Measurements from ENCODE around the gene PRELID3B.

PRELID3B gene

DNA sequence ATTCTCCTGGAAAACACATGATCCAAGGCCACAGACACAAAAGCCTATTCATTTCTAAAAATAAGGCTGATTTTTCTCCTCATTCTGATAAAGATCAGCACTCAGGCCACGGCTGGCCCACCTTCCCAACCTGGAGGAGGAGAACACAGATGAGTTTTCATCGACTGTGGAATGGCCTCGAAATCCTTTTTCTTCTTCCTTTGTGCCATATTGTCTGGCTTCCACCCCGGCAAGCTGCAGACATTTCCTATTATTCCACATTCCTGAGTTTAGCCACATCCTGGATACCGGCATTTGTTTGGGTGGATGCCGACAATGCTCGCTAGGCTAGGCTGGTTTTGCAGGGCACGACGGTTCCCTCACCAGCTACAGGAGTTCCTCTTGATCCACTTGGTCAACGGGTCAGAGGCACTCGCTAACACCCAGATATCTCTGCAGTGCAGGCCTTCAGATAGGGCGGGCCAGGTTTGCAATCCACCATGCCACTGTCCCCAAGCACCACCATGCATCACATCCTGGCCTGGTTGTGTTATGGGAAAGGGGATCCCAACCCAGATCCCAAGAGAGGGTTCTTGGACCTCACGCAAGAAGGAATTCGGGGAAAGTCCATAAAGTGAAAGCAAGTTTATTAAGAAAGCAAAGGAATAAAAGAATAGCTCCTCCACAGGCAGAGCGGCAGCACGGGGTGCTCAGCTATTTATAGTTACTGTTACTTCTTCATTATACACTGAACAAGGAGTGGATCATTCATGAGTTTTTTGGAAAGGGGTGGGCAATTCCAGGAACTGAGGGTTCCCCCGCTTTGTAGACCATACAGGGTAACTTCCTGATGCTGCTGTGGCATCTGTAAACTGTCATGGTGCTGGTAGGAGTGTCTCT, 31.4 kb downstream of the PRELID3B start:
- H3K9ac ChIP-seq (ENCODE audit: low read length), result no peak overlapping the region
- H3K27me3 ChIP-seq (ENCODE audit: control insufficient read depth, insufficient read depth, low read length), result no peaks in the 10 kb centered on the region
- H3K4me3 ChIP-seq (ENCODE audit: low read length), result no peak overlapping the region
- H3K27ac ChIP-seq (ENCODE audit: low read depth, low read length), result no peak overlapping the region
- H3K36me3 ChIP-seq (ENCODE audit: control insufficient read depth, insufficient read depth, low read length), result no peaks in the 10 kb centered on the region
- H3K4me1 ChIP-seq (ENCODE audit: control insufficient read depth, insufficient read depth, low read length), result peaks cover 1% of the 10 kb centered on the region

DNA sequence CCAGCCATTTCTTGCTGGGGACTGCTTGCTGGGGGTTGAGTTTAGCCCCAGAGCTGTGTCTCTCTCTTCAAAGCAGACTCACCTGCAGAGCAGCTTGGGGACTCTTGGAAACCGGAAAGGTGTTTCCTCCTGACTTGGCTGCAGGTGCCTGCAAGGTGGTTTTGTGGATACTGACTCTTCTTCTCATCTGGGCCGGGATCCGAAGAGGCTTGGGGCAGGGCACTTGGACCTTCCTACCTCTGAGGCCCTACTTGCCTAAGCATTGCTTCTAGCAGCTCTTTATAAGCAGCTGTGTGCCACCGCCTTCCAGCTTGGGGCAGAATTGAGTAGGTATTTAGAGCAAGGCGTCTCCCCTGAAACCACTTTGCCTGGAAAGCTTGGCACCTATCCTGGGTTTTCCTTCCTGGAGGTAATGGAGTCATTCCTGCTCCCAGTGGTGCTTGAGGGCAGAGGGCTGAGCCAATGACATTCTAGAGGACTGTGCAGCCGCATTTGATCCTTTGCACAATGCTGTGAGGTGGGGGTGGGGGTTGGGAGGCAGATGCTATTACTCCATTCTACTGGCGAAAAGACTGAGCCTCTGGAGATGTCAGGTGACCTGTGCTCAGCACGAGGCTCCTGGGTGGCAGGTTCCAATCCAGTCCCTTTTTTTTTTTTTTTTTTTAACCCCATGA, 32.1 kb downstream of the PRELID3B start:
- no peak overlapping the region for H3K9ac ChIP-seq (ENCODE audit: low read length)
- no peak overlapping the region for H3K4me3 ChIP-seq (ENCODE audit: low read length)
- no peak overlapping the region for H3K27ac ChIP-seq (ENCODE audit: low read depth, low read length)
- H3K36me3 ChIP-seq (ENCODE audit: control insufficient read depth, insufficient read depth, low read length), result no peaks in the 10 kb centered on the region
- H3K4me1 ChIP-seq (ENCODE audit: control insufficient read depth, insufficient read depth, low read length), result peaks cover 8% of the 10 kb centered on the region
- H3K27me3 ChIP-seq (ENCODE audit: control insufficient read depth, insufficient read depth, low read length), result no peaks in the 10 kb centered on the region

DNA sequence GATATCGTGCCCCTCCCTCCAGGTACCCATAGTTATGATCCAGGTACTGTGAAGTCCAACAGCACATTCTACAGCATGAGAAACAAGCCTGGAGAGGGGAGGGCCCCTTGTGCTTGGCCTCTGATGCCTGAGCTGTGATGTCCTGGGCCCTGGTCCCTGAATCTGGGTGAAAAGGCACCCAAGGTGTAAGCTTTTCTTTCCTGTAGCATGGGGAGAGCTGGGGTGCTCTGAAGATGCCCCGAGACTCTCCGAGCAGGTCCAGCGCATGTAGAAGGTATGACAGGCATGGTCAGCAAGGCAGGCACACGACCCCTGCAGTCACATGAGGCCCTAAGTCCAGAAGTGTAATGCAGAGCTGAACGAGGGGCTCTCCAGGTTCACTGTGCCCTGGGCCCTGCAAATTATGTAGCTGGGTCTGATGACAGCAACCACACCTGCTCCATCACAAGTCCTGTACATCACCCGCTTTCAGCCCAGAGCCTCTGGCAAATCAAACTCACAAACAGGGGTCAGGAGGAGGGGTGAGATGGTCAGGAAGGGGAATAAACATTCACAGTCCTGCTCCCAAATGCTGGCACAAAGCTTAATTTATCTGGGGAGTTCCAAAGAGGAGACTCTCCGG, 33.8 kb downstream of the PRELID3B start:
- Histone ChIP-seq H3K4me3 (ENCODE audit: low read length) (no peak overlapping the region), H3K36me3 (ENCODE audit: control insufficient read depth, insufficient read depth, low read length) (peaks cover 1% of the 10 kb centered on the region), H3K27me3 (ENCODE audit: control insufficient read depth, insufficient read depth, low read length) (no peaks in the 10 kb centered on the region), H3K9ac (ENCODE audit: low read length) (no peak overlapping the region), H3K27ac (ENCODE audit: low read depth, low read length) (no peak overlapping the region), H3K4me1 (ENCODE audit: control insufficient read depth, insufficient read depth, low read length) (peaks cover 12% of the 10 kb centered on the region)

DNA sequence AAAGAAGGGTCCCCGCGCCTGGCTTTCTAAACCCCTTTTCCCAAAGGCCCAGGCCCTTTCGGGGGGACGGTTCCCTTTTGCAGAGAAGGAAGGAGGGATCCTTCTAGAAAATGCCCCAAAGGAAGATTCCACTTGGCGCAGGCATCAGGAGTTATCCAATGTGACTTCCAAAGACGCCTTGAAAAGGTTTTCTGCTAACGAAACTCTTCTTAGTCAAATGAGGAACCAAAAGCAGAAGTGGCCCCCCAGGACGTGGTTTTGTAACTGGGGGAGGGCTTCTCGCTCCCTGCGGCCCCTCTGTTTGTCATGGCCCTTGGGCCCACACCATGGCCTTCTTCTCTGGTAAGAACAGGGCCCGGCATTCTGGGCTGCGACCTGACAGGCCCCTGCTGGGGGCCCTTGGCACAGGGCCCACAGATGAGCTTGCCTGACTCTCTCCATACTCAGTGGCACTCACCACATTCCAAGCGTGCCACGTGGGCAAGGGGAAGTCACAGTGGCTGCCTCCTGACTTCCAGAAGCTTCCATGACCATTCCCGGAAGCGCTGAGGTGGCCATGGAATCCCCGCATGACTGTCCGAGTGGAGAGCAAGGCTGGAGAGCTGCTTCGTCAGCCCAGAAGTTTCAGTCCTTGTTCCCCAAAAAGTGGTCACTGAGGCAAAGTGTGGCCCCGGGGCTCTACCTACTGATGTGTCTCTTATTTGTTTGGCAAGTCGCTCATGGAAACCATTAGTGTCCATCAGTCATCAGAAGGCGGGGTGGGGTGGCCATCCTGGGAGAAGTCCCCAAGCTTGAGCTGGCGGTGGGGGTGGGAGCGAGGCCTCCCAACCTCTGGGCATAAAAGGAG, 34.7 kb downstream of the PRELID3B start:
- no peaks in the 10 kb centered on the region for H3K27me3 ChIP-seq (ENCODE audit: control insufficient read depth, insufficient read depth, low read length)
- H3K9ac ChIP-seq (ENCODE audit: low read length), result no peak overlapping the region
- peak overlapping the region; percentile 78 for H3K27ac ChIP-seq (ENCODE audit: low read depth, low read length)
- H3K4me1 ChIP-seq (ENCODE audit: control insufficient read depth, insufficient read depth, low read length), result peaks cover 12% of the 10 kb centered on the region
- H3K4me3 ChIP-seq (ENCODE audit: low read length), result peak overlapping the region; percentile 93
- H3K36me3 ChIP-seq (ENCODE audit: control insufficient read depth, insufficient read depth, low read length), result peaks cover 9% of the 10 kb centered on the region

DNA sequence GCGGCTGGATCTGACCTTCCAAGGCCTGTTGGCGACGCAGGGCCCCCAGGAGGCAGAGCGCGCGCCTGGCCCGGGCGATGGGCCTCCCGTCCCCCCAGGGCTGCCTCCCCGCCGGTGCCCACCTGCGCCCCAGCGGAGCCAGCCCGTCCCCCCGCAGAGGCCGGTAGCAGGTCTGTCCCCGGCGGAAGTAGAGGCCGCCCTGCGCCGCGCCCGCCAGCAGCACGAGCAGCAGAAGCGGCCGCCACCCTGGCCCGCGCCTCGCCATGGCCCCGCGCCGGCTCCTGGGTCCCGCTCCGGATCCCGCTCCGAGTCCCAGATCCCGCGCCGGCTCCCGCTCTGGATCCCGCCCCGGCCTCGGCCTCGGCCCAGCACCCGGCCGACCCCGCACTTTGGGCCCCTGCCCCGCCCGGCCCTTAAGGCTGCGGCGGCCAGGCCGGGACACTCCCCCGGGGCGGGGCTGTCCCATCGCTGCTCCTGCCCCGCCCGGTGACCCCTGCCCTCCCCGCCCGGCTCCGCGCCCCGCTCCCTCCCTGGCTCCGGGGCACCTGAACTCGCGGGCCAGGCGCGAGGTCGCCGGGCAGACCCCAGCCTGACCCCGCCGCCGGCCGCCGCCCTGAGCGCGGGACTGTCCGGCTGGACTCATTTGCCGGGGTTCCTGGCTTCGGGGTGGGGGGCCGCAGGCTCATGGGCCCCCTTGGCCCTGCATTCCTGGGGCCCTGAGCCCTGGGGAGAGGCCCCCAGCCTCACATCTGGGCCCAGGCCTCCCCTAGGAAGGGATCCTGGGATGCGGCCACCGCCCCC, 35.5 kb downstream of the PRELID3B start, which contains the start of gene CTSZ:
TSS of gene CTSZ (minus strand) at position 391 of the 801 bp plus-strand sequence. CDS start at position 265, 126 bp downstream.
- H3K27ac ChIP-seq (ENCODE audit: low read depth, low read length), result peak within 1 kb of the TSS; percentile 78
- peak within 1 kb of the TSS; percentile 93 for H3K4me3 ChIP-seq (ENCODE audit: low read length)
- H3K9ac ChIP-seq (ENCODE audit: low read length), result peak within 1 kb of the TSS; percentile 87
- no peaks in the 10 kb centered on the region for H3K27me3 ChIP-seq (ENCODE audit: control insufficient read depth, insufficient read depth, low read length)
- peaks cover 13% of the 10 kb centered on the region for H3K36me3 ChIP-seq (ENCODE audit: control insufficient read depth, insufficient read depth, low read length)
- peaks cover 12% of the 10 kb centered on the region for H3K4me1 ChIP-seq (ENCODE audit: control insufficient read depth, insufficient read depth, low read length)

DNA sequence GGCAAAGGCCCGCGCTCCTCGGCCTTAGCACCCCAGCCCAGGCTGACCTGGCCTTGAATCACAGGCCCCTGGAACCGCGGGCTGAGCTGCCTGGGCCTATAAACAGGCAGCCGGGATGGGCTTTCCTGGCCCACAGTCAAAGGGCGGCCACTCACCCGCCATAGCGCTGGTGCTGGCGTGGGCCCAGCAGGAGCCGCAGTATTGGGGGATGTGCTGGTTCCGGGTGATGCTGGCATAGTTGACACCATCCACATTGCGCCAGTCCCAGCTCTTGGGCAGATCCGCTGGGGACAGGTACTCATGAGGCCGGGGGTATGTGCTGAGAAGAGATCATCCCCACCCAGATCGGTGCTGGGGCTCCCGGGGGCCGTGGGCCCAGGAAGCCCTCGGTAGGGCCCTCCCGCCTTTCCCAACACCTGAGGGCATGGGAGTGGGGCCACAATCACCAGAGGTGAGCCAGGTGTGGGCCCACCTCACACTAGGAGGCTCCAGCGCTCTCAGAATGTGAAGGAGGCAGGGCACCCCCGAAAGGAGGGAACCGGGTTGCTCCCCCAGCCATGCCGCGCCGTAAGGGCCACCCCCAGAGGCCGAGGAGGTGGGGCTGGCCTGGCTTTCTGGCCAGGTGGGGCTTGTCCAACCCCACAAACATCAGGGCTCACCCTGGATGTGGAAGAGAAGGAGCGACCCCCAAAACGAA, 36.3 kb downstream of the PRELID3B start:
- peaks cover 14% of the 10 kb centered on the region for H3K36me3 ChIP-seq (ENCODE audit: control insufficient read depth, insufficient read depth, low read length)
- H3K4me3 ChIP-seq (ENCODE audit: low read length), result peak overlapping the region; percentile 93
- H3K9ac ChIP-seq (ENCODE audit: low read length), result peak overlapping the region; percentile 87
- peak overlapping the region; percentile 78 for H3K27ac ChIP-seq (ENCODE audit: low read depth, low read length)
- peaks cover 12% of the 10 kb centered on the region for H3K4me1 ChIP-seq (ENCODE audit: control insufficient read depth, insufficient read depth, low read length)
- no peaks in the 10 kb centered on the region for H3K27me3 ChIP-seq (ENCODE audit: control insufficient read depth, insufficient read depth, low read length)

DNA sequence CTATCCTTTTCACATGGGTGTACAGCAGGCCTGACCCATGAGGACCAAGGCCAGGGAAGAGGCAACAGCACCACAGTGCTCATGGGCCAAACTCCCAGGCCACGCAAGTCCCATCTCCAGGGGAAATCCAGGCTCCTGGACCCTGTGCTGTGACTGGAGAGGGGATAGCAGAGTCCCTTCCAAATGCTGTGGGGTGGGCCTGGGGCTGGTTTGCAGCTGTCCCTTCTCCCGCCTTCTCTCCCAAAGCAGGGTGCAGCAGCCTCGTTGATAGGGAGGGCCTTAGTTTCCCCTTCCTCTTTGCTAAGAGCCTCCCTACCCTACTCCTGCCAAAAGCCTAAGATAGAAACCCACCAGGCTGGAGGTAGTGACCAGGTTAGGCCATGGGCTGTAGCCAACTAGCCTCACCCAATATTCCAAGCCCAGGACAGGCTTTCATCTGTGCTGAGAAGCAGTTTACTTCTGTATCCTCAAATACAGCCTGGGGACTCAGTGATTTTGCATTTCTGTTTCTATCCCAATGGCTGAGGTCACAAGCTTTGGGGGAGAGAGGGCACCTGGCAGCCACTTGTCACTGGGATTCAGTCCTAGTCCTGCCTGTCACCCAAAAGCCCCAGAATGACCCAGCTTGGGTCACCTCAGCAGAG, 36.9 kb downstream of the PRELID3B start:
- H3K27ac ChIP-seq (ENCODE audit: low read depth, low read length), result peak overlapping the region; percentile 78
- peak overlapping the region; percentile 93 for H3K4me3 ChIP-seq (ENCODE audit: low read length)

DNA sequence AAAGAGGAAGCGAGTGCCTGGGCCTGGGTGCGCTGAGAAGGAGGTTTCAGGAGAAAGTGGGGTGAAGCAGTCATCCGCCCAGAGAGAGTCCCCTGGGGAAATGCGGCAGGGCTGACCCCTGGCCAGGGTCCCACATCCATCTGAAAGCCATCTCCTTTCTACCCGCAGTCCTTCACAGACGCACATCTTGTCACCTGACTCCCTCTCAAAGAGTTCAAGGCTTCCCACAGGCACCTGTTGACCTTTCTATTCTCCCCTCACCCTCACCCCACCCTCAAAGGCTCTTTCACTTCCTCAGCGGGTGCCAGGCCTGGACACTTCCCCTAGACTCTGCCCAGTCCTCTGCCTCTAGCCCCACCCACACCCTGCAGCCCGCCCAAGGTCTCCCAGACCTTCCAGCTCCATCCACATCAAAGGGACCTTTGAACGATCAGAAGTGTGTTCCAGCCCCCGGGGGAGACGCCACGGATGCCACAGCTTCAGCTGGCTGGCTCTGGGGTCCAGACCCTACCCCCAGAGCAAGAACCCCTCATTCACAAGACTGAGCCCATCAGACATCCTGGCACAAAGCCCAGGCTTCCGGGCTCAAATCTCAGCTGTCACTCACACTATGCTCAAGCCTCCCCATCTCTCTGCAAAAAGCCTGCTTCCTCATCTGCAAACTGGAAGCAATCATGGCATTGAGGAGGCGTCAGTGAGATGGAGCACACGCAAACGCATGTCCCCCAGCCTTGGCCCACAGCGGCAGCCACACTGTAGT, 37.6 kb downstream of the PRELID3B start:
- H3K4me1 ChIP-seq (ENCODE audit: control insufficient read depth, insufficient read depth, low read length), result peaks cover 12% of the 10 kb centered on the region
- peak overlapping the region; percentile 10 for H3K9ac ChIP-seq (ENCODE audit: low read length)
- H3K27ac ChIP-seq (ENCODE audit: low read depth, low read length), result no peak overlapping the region
- H3K27me3 ChIP-seq (ENCODE audit: control insufficient read depth, insufficient read depth, low read length), result no peaks in the 10 kb centered on the region
- peak overlapping the region; percentile 93 for H3K4me3 ChIP-seq (ENCODE audit: low read length)
- peaks cover 17% of the 10 kb centered on the region for H3K36me3 ChIP-seq (ENCODE audit: control insufficient read depth, insufficient read depth, low read length)

More for the DNA sequence above, 36.9 kb downstream of the PRELID3B start:
- Histone ChIP-seq H3K4me1 (ENCODE audit: control insufficient read depth, insufficient read depth, low read length) (peaks cover 12% of the 10 kb centered on the region), H3K9ac (ENCODE audit: low read length) (no peak overlapping the region), H3K36me3 (ENCODE audit: control insufficient read depth, insufficient read depth, low read length) (peaks cover 17% of the 10 kb centered on the region), H3K27me3 (ENCODE audit: control insufficient read depth, insufficient read depth, low read length) (no peaks in the 10 kb centered on the region)

DNA sequence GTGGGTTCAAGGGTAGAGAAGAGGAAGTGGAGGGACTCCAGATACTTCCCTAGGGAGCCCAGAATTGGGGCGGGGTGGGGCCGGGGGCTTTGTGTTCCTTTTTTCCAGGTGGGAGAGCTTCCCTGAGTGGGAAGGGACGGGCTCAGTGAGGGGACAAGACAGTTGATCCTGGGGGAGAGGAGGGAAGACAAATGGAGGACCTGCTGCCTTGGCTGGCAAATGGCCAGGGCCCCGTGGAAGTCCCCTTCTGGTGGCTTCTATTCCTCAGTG, 38.2 kb downstream of the PRELID3B start:
- Histone ChIP-seq H3K4me3 (ENCODE audit: low read length) (peak overlapping the region; percentile 93), H3K27ac (ENCODE audit: low read depth, low read length) (no peak overlapping the region), H3K36me3 (ENCODE audit: control insufficient read depth, insufficient read depth, low read length) (peaks cover 18% of the 10 kb centered on the region), H3K9ac (ENCODE audit: low read length) (peak overlapping the region; percentile 10), H3K27me3 (ENCODE audit: control insufficient read depth, insufficient read depth, low read length) (no peaks in the 10 kb centered on the region), H3K4me1 (ENCODE audit: control insufficient read depth, insufficient read depth, low read length) (peaks cover 12% of the 10 kb centered on the region)

DNA sequence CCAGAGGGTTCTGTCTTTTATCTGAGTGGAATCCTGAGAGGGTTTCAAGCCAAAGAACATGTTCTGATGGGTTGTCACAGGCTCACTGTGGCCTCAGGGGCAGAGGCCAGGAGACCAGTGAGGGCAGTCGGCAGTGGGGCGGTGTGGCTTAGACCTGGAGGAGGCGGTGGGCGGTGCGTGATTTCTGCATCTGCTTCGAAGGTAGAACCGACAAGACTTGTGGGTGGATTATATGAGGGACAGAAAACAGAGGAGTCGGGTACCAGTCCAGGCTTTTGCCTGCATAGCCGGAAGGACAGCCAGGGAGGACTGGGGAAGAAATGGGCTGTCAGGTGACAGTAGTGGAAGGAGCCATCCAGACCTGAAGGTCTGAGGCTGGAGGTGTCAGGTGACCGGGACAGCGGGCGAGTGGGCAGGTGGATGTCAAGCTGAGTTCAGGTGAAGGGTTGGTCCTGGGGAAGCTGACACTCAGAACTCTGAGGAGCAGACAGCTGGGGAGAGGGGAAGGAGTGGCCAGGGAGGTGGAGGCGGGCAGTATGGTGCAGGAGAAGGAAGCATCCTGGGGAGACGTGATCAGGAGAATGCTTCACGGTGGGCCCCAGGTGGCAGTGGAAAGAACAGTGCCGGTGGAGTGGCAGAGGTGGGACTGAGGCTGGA, 38.6 kb downstream of the PRELID3B start:
- Histone ChIP-seq H3K4me3 (ENCODE audit: low read length) (peak overlapping the region; percentile 41), H3K36me3 (ENCODE audit: control insufficient read depth, insufficient read depth, low read length) (peaks cover 21% of the 10 kb centered on the region), H3K27ac (ENCODE audit: low read depth, low read length) (no peak overlapping the region), H3K27me3 (ENCODE audit: control insufficient read depth, insufficient read depth, low read length) (no peaks in the 10 kb centered on the region), H3K9ac (ENCODE audit: low read length) (no peak overlapping the region), H3K4me1 (ENCODE audit: control insufficient read depth, insufficient read depth, low read length) (peaks cover 12% of the 10 kb centered on the region)
